Astrocyte of the cerebellum (primary cell): ENCODE data around the gene KRTAP9-2.
"Not testable (repeated sequence)": the region's sequence is repeated elsewhere in the genome, so short reads cannot be mapped to it uniquely, and the experiment has no call there.

Experiments
- DNase-seq: peaks from one replicate; pipeline ENCODE4 v3.0.0-alpha.2; 2011; ENCODE audit warnings: low read depth
- H3K4me3 ChIP-seq: 2 replicates; pipeline ENCODE4 v1.5.1; 2011; ENCODE audit warnings: mild to moderate bottlenecking, low read depth, low read length, moderate library complexity
- CTCF ChIP-seq: IDR thresholded peaks from 2 replicates; pipeline ENCODE4 v1.5.1; 2012; ENCODE audit warnings: low read length, low read depth, moderate library complexity, mild to moderate bottlenecking; ENCODE audit errors: missing control alignments
- in situ Hi-C: cut with HindIII; loops from 2 replicates; pipeline ENCODE4 v1.10.0; 2017; ENCODE audit warnings: low sequenced_read_pairs

The KRTAP9-2 gene

GRCh38 chr17:41186872-41187271, 39.6 kb upstream of the KRTAP9-2 start:
- no peak for TF ChIP-seq CTCF
- H3K4me3 ChIP-seq: no peak overlapping the region
- in situ Hi-C loops: no loop called here
- DNase-seq: peak; percentile 3

- H3K4me3 ChIP-seq, in situ Hi-C loops, DNase-seq: not testable (repeated sequence)
Measured at GRCh38 chr17:41189837-41190318, 36.6 kb upstream of the KRTAP9-2 start, which contains the start of gene KRTAP9-1. Gene KRTAP9-1, plus strand, starts transcription at chr17:41189887. Its CDS starts 0 bp downstream, at chr17:41189887.

- no peak for DNase-seq
- no peak overlapping the region for H3K4me3 ChIP-seq
- in situ Hi-C loops: no loop called here
- TF ChIP-seq CTCF: no peak
Measured at GRCh38 chr17:41190328-41190727, 36.1 kb upstream of the KRTAP9-2 start.

GRCh38 chr17:41196068-41196467, 30.4 kb upstream of the KRTAP9-2 start:
- in situ Hi-C loops: no loop called here
- no peak for TF ChIP-seq CTCF
- H3K4me3 ChIP-seq: no peak overlapping the region
- DNase-seq: no peak

GRCh38 chr17:41199421-41200078, 26.9 kb upstream of the KRTAP9-2 start:
- in situ Hi-C loops: no loop called here
- no peak for TF ChIP-seq CTCF
- H3K4me3 ChIP-seq: no peak overlapping the region
- no peak for DNase-seq

- no peak for TF ChIP-seq CTCF
Measured at GRCh38 chr17:41211845-41212466, 14.5 kb upstream of the KRTAP9-2 start.

GRCh38 chr17:41212524-41213169, 13.8 kb upstream of the KRTAP9-2 start:
- TF ChIP-seq CTCF: no peak
- no peak for DNase-seq
- in situ Hi-C loops: no loop called here
- no peak overlapping the region for H3K4me3 ChIP-seq

More at GRCh38 chr17:41211845-41212466, 14.5 kb upstream of the KRTAP9-2 start:
- no peak for DNase-seq
- in situ Hi-C loops: no loop called here
- H3K4me3 ChIP-seq: no peak overlapping the region
